ENCODE results near the gene IL20.

IL20 gene

GRCh38 chr1:206864939-206865671, at the start of gene IL20:
Gene IL20 (plus strand): TSS chr1:206865623. CDS start chr1:206865853, 230 bp downstream.
- DNase-seq = peak; percentile 71

- DNase-seq = peak; percentile 9
Observed at GRCh38 chr1:206816390-206817287, 48.8 kb upstream of the IL20 start.

- no peak for DNase-seq
Observed at GRCh38 chr1:206821493-206821892, 43.9 kb upstream of the IL20 start.

GRCh38 chr1:206823727-206824126, 41.7 kb upstream of the IL20 start:
- DNase-seq = no peak

GRCh38 chr1:206824331-206824730, 41.1 kb upstream of the IL20 start:
- no peak for DNase-seq

GRCh38 chr1:206826394-206826793, 39.0 kb upstream of the IL20 start:
- no peak for DNase-seq

- DNase-seq = no peak
Observed at GRCh38 chr1:206828061-206828460, 37.4 kb upstream of the IL20 start.

GRCh38 chr1:206828765-206829164, 36.7 kb upstream of the IL20 start:
- no peak for DNase-seq

GRCh38 chr1:206829282-206829681, 36.1 kb upstream of the IL20 start:
- no peak for DNase-seq

GRCh38 chr1:206829875-206830274, 35.5 kb upstream of the IL20 start:
- no peak for DNase-seq

- DNase-seq = no peak
Observed at GRCh38 chr1:206831650-206832049, 33.8 kb upstream of the IL20 start.

GRCh38 chr1:206832352-206832880, 33.0 kb upstream of the IL20 start:
- no peak for DNase-seq

- no peak for DNase-seq
Observed at GRCh38 chr1:206833106-206833680, 32.2 kb upstream of the IL20 start.

- DNase-seq = no peak
Observed at GRCh38 chr1:206833801-206834200, 31.6 kb upstream of the IL20 start.

GRCh38 chr1:206834217-206834616, 31.2 kb upstream of the IL20 start:
- no peak for DNase-seq

GRCh38 chr1:206834711-206835110, 30.7 kb upstream of the IL20 start:
- peak; percentile 50 for DNase-seq

- DNase-seq = no peak
Observed at GRCh38 chr1:206835186-206835585, 30.2 kb upstream of the IL20 start.

GRCh38 chr1:206836111-206836510, 29.3 kb upstream of the IL20 start:
- DNase-seq = no peak

- DNase-seq = no peak
Observed at GRCh38 chr1:206839006-206839560, 26.3 kb upstream of the IL20 start.

- no peak for DNase-seq
Observed at GRCh38 chr1:206839857-206840256, 25.6 kb upstream of the IL20 start.

GRCh38 chr1:206841609-206842323, 23.7 kb upstream of the IL20 start:
- no peak for DNase-seq

- no peak for DNase-seq
Observed at GRCh38 chr1:206842854-206843253, 22.6 kb upstream of the IL20 start.

All from CD4-positive, alpha-beta T cell treated with Interferon gamma for 1 hour (primary cell).